ENCODE data around the gene C2orf92.
"Not testable (repeated sequence)": the region's sequence is repeated elsewhere in the genome, so short reads cannot be mapped to it uniquely, and the experiment has no call there.

The C2orf92 gene

DNA sequence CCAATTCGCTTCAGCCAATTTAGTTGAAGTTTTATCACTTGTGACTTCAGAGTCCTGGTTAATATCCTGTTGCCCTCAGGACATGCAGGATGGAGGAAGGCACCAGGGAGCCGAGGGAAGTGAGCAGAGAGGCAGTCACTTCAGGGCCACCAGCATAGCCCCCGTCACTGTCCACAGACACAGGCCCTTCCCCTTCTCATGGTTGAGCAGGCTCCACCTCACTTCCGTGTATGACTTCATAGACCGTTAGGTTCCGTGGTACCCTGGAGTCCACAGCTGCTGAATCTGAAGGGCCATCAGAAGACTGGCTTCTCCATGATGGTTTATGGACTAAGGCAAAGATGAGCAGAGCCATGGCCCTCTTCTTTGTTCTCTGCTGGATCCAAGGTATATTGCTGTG is at the start of gene C2orf92:
Gene C2orf92 (plus strand): TSS at position 266 of the 400 bp plus-strand sequence. CDS start 76 bp downstream, at position 342.
- H3K27me3 ChIP-seq (ENCODE audit: insufficient read depth, low read length), result no peaks in the 10 kb centered on the region
- H4K20me1 ChIP-seq (ENCODE audit: insufficient read depth, low read length), result no peaks in the 10 kb centered on the region
- no peak within 1 kb of the TSS for H3K9ac ChIP-seq (ENCODE audit: low read length)
- H3K4me1 ChIP-seq (ENCODE audit: insufficient read depth, low read length, severe bottlenecking), result peaks cover 17% of the 10 kb centered on the region
- no peak within 1 kb of the TSS for H3K4me3 ChIP-seq (ENCODE audit: low read depth, low read length, poor library complexity, severe bottlenecking)
- H2AFZ ChIP-seq (ENCODE audit: low read length), result peak within 1 kb of the TSS; percentile 3; the same call in 1 of the 2 replicates
- TF ChIP-seq, protein P1, sequence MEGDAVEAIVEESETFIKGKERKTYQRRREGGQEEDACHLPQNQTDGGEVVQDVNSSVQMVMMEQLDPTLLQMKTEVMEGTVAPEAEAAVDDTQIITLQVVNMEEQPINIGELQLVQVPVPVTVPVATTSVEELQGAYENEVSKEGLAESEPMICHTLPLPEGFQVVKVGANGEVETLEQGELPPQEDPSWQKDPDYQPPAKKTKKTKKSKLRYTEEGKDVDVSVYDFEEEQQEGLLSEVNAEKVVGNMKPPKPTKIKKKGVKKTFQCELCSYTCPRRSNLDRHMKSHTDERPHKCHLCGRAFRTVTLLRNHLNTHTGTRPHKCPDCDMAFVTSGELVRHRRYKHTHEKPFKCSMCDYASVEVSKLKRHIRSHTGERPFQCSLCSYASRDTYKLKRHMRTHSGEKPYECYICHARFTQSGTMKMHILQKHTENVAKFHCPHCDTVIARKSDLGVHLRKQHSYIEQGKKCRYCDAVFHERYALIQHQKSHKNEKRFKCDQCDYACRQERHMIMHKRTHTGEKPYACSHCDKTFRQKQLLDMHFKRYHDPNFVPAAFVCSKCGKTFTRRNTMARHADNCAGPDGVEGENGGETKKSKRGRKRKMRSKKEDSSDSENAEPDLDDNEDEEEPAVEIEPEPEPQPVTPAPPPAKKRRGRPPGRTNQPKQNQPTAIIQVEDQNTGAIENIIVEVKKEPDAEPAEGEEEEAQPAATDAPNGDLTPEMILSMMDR (IDR thresholded peaks at IDR 0.05; ENCODE audit: low read length), result no peak
- TF ChIP-seq EZH2 (IDR thresholded peaks at IDR 0.05; ENCODE audit: borderline replicate concordance, low read length), result no peak
- H3K36me3 ChIP-seq (ENCODE audit: insufficient read depth, low read length), result no peaks in the 10 kb centered on the region
- H3K9me3 ChIP-seq (ENCODE audit: low read length), result no peaks in the 10 kb centered on the region
- no peak within 1 kb of the TSS; the same call in 1 of the 2 replicates for H3K4me2 ChIP-seq (ENCODE audit: low read length)
- no peak within 1 kb of the TSS for H3K27ac ChIP-seq (ENCODE audit: low read depth, low read length, poor library complexity, severe bottlenecking)
- H3K79me2 ChIP-seq (ENCODE audit: insufficient read depth, low read length), result no peaks in the 10 kb centered on the region
- no peaks in the 10 kb centered on the region for H3F3A ChIP-seq (ENCODE audit: insufficient read depth, low read length)
- no peaks in the 10 kb centered on the region for H3K9me2 ChIP-seq (ENCODE audit: low read depth, low read length)

DNA sequence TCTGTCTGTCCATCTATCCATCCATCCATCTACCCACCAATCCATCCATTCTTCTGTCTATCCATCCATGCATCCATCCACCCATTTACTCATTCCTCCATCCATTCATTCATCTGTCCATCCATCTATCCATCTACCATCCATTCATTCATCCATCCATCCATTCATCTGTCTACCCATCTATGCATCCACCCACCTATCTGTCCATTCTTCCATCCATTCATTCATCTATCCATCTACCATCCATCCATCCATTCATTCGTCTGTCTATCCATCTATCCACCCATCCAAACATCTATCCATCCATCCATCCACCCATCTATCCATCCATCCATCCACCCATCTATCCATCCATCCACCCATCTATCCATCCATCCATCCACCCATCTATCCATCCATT is 49.0 kb upstream of the C2orf92 start:
- not testable (repeated sequence) for H3F3A ChIP-seq (ENCODE audit: insufficient read depth, low read length); H3K36me3 ChIP-seq (ENCODE audit: insufficient read depth, low read length); H4K20me1 ChIP-seq (ENCODE audit: insufficient read depth, low read length); H2AFZ ChIP-seq (ENCODE audit: low read length); H3K79me2 ChIP-seq (ENCODE audit: insufficient read depth, low read length); H3K27me3 ChIP-seq (ENCODE audit: insufficient read depth, low read length); H3K4me1 ChIP-seq (ENCODE audit: insufficient read depth, low read length, severe bottlenecking); H3K4me2 ChIP-seq (ENCODE audit: low read length); H3K9me2 ChIP-seq (ENCODE audit: low read depth, low read length); H3K9me3 ChIP-seq (ENCODE audit: low read length); H3K4me3 ChIP-seq (ENCODE audit: low read depth, low read length, poor library complexity, severe bottlenecking); H3K9ac ChIP-seq (ENCODE audit: low read length); H3K27ac ChIP-seq (ENCODE audit: low read depth, low read length, poor library complexity, severe bottlenecking)

DNA sequence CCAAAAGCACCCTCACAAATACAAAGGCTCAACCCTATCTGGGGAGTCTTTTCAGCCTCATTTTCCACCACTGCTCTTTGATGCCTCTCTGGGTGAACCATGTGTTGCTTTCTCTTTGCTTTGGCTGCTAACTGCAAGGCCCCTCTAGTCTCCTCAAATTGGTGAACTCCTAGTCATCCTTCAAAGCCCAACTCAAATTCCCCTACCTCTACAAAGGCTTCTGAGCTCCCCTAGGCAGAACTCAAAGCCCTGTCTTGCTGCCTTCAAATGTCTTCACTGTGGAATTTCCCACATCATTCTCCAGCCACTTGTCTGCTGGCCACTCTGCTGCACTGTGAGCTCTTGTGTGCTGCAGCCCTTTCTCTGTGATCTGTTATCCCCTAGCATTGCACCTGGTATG is 46.5 kb upstream of the C2orf92 start:
- not testable (repeated sequence) for H3K4me3 ChIP-seq (ENCODE audit: low read depth, low read length, poor library complexity, severe bottlenecking); H2AFZ ChIP-seq (ENCODE audit: low read length); H3K27ac ChIP-seq (ENCODE audit: low read depth, low read length, poor library complexity, severe bottlenecking); H3K4me2 ChIP-seq (ENCODE audit: low read length); H3K9me3 ChIP-seq (ENCODE audit: low read length); H3K9me2 ChIP-seq (ENCODE audit: low read depth, low read length); H3F3A ChIP-seq (ENCODE audit: insufficient read depth, low read length); H3K36me3 ChIP-seq (ENCODE audit: insufficient read depth, low read length); H3K4me1 ChIP-seq (ENCODE audit: insufficient read depth, low read length, severe bottlenecking); H3K9ac ChIP-seq (ENCODE audit: low read length); H4K20me1 ChIP-seq (ENCODE audit: insufficient read depth, low read length); H3K79me2 ChIP-seq (ENCODE audit: insufficient read depth, low read length); H3K27me3 ChIP-seq (ENCODE audit: insufficient read depth, low read length)

DNA sequence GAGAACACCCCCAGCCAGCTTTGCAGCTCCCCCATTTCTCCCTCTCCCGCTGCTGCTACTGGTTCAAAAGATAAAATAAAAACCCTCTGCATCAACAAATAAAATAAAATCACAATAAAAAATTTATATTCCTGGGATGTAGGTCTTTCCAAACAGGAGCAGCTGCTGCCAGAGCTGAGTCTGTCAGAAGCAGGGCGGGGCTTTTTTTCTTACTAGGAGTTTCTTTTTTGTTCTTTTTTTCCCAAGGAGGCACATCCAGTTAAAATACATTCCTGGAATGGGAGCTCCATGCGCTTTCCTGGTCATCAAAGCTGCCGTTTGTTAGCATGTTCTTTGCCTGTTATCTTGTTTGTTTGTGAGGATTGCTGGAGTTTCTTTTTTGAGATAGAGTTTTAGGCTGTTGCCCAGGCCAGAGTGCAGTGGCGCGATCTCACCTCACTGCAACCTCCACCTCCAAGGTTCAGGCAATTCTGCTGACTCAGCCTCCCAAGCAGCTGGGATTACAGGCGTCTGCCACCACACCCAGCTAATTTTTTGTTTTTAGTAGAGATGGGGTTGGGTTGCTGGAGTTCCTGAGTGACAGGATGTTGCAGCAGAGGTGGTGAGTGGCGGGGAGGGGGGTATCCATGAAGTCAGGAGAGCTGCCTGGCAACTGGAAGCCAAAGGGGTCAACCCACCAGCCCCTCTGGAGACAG is 44.0 kb upstream of the C2orf92 start:
- not testable (repeated sequence) for H3K4me3 ChIP-seq (ENCODE audit: low read depth, low read length, poor library complexity, severe bottlenecking); H3K4me2 ChIP-seq (ENCODE audit: low read length); H3K36me3 ChIP-seq (ENCODE audit: insufficient read depth, low read length); H3K27me3 ChIP-seq (ENCODE audit: insufficient read depth, low read length); H3K79me2 ChIP-seq (ENCODE audit: insufficient read depth, low read length); H3K4me1 ChIP-seq (ENCODE audit: insufficient read depth, low read length, severe bottlenecking); H3K27ac ChIP-seq (ENCODE audit: low read depth, low read length, poor library complexity, severe bottlenecking); H3K9ac ChIP-seq (ENCODE audit: low read length); H3K9me2 ChIP-seq (ENCODE audit: low read depth, low read length); H3K9me3 ChIP-seq (ENCODE audit: low read length); H3F3A ChIP-seq (ENCODE audit: insufficient read depth, low read length); H4K20me1 ChIP-seq (ENCODE audit: insufficient read depth, low read length); H2AFZ ChIP-seq (ENCODE audit: low read length)

DNA sequence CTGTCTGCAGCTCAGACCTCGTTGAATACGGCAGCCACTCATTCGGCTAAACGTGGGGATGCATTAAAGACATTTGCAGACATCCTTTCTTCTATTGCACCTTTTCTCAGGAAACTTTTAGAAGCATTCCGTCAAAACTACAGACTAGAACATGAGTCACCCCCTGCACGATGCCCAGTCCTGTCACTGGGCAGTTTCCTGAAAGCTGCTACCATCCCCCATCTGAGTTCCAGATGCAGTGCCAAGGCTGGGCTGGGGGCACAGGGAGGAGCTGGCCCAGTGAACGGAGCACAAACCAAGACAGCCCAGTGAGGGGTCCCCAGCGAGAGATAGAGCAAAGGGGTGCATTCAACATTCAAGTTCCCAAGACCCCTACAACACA is 43.5 kb upstream of the C2orf92 start:
- not testable (repeated sequence) for H3K9me2 ChIP-seq (ENCODE audit: low read depth, low read length); H3F3A ChIP-seq (ENCODE audit: insufficient read depth, low read length); H4K20me1 ChIP-seq (ENCODE audit: insufficient read depth, low read length); H3K27ac ChIP-seq (ENCODE audit: low read depth, low read length, poor library complexity, severe bottlenecking); H3K36me3 ChIP-seq (ENCODE audit: insufficient read depth, low read length); H3K4me1 ChIP-seq (ENCODE audit: insufficient read depth, low read length, severe bottlenecking); H2AFZ ChIP-seq (ENCODE audit: low read length); H3K79me2 ChIP-seq (ENCODE audit: insufficient read depth, low read length); H3K4me3 ChIP-seq (ENCODE audit: low read depth, low read length, poor library complexity, severe bottlenecking); H3K9ac ChIP-seq (ENCODE audit: low read length); H3K27me3 ChIP-seq (ENCODE audit: insufficient read depth, low read length); H3K4me2 ChIP-seq (ENCODE audit: low read length); H3K9me3 ChIP-seq (ENCODE audit: low read length)
